GM12874 (cell line): ENCODE results near the gene DUXA.

Source experiments
- TF ChIP-seq, protein P1 (sequence below): IDR thresholded peaks from 2 replicates; pipeline ENCODE4 v1.5.1; 2011; ENCODE audit warnings: low read depth, mild to moderate bottlenecking, control low read depth, low read length, moderate library complexity; ENCODE audit not compliant: insufficient read depth

DUXA gene

DNA sequence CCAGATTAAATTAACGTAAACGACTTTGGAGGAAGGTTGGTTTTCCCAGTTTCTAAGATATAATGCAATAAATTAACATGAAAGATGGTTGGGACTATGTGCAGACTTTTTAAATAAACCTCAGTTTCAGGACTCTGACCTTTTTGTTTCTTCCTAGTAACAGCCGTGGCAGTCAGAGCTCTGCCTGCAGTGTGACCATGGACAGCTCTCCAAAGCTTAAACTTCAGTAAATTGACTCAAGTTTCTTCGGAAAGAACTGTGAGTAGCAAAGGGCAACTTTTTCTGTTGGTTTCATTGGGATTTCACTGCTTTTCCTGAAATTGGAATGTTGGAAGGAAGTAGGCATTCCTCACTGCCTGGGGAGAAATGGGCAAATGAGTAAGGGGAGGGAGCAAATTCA lies 43.4 kb downstream of the DUXA start:
- TF ChIP-seq, protein P1, sequence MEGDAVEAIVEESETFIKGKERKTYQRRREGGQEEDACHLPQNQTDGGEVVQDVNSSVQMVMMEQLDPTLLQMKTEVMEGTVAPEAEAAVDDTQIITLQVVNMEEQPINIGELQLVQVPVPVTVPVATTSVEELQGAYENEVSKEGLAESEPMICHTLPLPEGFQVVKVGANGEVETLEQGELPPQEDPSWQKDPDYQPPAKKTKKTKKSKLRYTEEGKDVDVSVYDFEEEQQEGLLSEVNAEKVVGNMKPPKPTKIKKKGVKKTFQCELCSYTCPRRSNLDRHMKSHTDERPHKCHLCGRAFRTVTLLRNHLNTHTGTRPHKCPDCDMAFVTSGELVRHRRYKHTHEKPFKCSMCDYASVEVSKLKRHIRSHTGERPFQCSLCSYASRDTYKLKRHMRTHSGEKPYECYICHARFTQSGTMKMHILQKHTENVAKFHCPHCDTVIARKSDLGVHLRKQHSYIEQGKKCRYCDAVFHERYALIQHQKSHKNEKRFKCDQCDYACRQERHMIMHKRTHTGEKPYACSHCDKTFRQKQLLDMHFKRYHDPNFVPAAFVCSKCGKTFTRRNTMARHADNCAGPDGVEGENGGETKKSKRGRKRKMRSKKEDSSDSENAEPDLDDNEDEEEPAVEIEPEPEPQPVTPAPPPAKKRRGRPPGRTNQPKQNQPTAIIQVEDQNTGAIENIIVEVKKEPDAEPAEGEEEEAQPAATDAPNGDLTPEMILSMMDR: no peak

DNA sequence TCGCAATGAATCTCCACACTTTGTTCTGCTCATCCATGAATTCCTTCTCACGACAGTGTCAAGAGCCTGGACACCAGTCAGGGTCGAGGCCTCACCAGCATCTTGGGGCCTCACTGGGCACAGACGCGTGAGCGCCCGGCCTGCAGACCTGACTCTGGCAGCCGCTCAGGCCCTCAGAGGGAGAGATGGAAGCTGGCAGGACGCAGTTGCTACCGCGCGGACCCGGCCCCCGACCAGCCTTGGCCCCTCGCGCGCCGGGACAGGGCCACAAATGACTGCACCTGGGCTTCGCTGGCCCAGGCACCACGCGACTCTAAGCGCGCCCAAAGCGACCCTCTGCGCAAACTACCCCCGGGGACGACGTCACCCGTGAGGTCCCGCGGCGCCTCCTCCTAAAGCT lies 48.4 kb downstream of the DUXA start:
- TF ChIP-seq, protein P1: no peak

DNA sequence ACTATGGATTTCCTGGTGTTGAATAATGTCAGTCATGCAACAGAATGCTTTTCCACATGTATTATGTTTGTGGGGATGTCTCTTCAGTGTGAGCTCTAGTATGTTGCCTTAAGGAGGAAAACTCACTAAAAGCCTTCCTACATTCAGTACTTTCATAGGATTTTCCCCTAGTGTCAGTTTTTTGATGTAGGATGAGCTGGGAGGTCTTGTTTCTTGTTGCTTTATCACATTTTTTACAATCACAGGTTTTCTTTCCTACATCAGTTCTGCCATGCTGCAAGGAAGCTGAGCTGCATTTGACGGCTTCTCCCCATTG lies 56.0 kb downstream of the DUXA start:
- TF ChIP-seq, protein P1: no peak

DNA sequence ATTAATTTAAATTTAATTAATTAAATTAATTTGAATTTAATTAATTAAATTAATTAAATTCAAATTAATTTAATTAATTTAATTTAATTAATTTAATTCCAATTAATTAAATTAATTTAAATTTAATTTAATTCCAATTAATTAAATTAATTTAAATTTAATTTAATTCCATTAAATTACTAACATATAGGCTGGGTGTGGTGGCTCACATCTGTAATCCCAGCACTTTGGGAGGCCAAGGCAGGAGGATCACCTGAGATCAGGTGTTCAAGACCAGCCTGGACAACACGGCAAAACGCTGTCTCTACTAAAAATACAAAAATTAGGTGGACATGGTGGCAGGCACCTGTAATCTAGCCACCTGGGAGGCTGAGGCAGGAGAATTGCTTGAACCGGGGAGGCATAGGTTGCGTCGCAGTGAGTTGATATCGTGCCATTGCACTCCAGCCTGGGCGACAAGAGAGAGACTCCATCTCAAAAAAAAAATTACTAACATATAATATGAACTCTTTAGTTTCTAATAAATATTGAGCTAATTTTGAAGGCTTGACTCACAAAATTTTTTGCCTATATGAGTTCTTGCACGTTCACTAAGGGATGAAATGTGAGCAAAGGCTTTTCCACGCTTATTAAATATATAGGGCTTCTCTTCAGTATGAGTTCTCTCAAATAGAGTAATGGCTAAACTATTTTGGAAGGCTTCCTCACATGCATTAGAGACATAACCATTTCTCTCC lies 56.5 kb downstream of the DUXA start:
- TF ChIP-seq, protein P1: no peak

DNA sequence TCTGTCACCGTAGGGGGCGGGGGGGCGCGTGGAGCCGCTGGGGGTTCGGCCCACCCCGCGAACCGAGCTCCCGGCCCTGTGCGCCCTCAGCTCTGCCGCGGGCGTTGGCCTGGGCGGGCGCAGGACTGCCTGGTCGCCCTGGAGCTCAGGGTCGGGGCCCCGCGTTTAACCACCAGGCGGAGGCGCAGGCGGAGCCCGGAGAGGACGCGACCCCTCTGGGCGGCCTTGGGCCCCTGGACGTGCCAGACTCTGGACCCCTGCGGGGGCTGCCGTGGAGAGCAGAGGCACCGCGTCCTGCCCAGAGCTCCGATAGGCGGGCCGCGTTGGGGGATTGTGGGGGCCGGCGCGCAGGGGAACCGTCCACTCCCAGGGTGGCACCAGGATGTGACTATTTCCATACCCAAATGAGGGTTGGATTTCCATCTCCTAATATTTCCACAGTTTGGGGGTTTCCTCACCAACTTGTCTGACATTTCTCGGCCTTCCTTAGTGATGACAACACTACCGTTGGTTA lies 60.5 kb downstream of the DUXA start:
- TF ChIP-seq, protein P1: no peak

DNA sequence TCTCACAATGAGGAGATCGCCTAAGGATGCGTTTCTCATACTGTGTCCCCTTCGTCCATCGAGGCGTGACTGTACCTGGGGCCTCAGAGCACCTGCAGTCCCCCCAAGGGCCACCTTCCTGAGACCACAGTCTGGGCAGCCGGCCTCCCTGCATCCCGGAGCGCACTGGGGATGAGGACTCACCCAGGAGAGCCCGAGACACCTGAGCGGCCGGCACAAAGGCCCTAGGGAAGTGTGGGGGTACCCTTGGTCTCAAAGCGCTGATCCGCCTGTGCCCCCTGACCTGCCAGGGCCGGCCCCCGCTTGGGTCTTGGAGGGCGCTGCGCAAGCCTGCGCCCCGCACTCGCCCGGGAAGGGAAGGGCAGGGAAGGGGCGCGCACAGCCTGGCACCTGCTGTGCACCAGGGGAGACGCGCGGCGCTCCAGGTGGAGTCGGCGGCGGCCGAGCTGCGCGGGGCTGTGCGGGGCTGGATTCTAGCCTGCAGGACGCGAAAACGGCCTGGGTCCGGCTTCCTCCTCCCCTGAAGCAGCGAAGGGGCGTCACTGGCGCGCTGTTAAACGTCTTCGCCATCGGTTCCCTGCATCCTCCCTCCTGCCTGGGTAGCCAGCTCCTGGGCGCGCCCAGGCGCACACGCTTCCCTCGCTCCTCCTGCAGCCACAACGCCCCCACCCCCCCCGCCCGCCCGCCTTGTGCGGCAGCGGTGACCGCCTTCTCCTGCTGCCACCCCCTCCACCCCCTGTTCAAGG lies 61.1 kb downstream of the DUXA start:
- TF ChIP-seq, protein P1: no peak
